GM19239 (cell line): ENCODE measurements around the gene USP17L27.
"Not testable (repeated sequence)": the region's sequence is repeated elsewhere in the genome, so short reads cannot be mapped to it uniquely, and the experiment has no call there.

Source experiments
- DNase-seq: peaks from one replicate; pipeline ENCODE4 v3.0.0; 2011; ENCODE audit warnings: low spot score; ENCODE audit not compliant: insufficient read length
- FAIRE-seq: peaks from 2 replicates; lab custom pipeline; 2011; peaks lifted over from hg19 to GRCh38; lab: Jason Lieb, UNC

The USP17L27 gene, protein sequence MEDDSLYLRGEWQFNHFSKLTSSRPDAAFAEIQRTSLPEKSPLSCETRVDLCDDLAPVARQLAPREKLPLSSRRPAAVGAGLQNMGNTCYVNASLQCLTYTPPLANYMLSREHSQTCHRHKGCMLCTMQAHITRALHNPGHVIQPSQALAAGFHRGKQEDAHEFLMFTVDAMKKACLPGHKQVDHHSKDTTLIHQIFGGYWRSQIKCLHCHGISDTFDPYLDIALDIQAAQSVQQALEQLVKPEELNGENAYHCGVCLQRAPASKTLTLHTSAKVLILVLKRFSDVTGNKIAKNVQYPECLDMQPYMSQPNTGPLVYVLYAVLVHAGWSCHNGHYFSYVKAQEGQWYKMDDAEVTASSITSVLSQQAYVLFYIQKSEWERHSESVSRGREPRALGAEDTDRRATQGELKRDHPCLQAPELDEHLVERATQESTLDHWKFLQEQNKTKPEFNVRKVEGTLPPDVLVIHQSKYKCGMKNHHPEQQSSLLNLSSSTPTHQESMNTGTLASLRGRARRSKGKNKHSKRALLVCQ

GRCh38 chr4:9343848-9344247, at the start of gene USP17L27:
USP17L27 (plus strand) TSS chr4:9344148; CDS start chr4:9344148, 0 bp downstream.
- DNase-seq, FAIRE-seq: not testable (repeated sequence)

- DNase-seq, FAIRE-seq: not testable (repeated sequence)
These were observed 19.8 kb upstream of the USP17L27 start for GRCh38 chr4:9324191-9324590.

DNA sequence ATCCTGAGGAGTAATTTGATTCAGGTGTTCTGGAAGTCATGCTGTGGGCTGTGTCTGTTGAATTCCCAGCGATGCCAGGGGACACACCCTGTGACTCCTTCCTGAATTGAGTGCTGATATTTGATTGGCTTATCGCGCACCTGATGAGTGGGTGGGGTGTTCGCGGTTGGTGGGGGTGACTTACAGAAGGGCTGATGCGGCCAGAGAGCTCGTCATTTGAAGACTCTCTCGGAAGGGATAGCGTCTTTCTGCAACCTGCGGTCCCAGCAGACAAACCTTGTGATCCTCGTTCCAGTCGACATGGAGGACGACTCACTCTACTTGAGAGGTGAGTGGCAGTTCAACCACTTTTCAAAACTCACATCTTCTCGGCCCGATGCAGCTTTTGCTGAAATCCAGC, 19.1 kb upstream of the USP17L27 start, which contains the start of gene USP17L24:
TSS of gene USP17L24 (plus strand) at position 301 of the 400 bp plus-strand sequence. CDS start at position 301, 0 bp downstream.
- not testable (repeated sequence) for FAIRE-seq, DNase-seq

DNA sequence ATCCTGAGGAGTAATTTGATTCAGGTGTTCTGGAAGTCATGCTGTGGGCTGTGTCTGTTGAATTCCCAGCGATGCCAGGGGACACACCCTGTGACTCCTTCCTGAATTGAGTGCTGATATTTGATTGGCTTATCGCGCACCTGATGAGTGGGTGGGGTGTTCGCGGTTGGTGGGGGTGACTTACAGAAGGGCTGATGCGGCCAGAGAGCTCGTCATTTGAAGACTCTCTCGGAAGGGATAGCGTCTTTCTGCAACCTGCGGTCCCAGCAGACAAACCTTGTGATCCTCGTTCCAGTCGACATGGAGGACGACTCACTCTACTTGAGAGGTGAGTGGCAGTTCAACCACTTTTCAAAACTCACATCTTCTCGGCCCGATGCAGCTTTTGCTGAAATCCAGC, 14.3 kb upstream of the USP17L27 start, which contains the start of gene USP17L25:
TSS of gene USP17L25 (plus strand) at position 301 of the 400 bp plus-strand sequence. CDS start at position 301, 0 bp downstream.
- not testable (repeated sequence) for FAIRE-seq, DNase-seq

GRCh38 chr4:9334358-9334757, 9.6 kb upstream of the USP17L27 start, which contains the start of gene USP17L26:
USP17L26 (plus strand) TSS chr4:9334658; CDS start chr4:9334658, 0 bp downstream.
- not testable (repeated sequence) for FAIRE-seq, DNase-seq

DNA sequence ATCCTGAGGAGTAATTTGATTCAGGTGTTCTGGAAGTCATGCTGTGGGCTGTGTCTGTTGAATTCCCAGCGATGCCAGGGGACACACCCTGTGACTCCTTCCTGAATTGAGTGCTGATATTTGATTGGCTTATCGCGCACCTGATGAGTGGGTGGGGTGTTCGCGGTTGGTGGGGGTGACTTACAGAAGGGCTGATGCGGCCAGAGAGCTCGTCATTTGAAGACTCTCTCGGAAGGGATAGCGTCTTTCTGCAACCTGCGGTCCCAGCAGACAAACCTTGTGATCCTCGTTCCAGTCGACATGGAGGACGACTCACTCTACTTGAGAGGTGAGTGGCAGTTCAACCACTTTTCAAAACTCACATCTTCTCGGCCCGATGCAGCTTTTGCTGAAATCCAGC, 4.8 kb upstream of the USP17L27 start, which contains the start of gene USP17L5:
TSS of gene USP17L5 (plus strand) at position 301 of the 400 bp plus-strand sequence. CDS start at position 301, 0 bp downstream.
- not testable (repeated sequence) for FAIRE-seq, DNase-seq

- not testable (repeated sequence) for FAIRE-seq, DNase-seq
These were observed 4.6 kb downstream of the USP17L27 start, which contains the start of gene USP17L28 for GRCh38 chr4:9348593-9348992. USP17L28 (plus strand) TSS chr4:9348893; CDS start chr4:9348893, 0 bp downstream.

DNA sequence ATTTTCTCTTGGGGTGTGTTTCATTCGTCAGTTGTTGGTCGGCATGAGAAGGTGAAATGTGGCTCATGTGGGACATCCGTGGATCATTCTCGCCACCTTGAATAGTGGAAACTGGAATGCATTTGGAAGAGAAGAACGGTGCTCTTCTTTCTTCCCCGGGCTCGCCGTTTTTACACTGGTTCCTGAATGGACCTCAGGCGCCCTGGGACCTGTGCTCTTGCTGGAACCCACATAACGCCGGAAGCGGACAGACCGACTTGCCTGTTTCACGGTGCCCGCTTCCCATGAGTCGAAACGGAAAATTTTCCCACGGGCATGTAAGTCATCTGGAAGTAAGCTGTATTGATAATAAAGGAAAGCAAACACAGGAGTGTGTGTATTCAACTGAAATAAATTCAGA, 6.9 kb downstream of the USP17L27 start:
- FAIRE-seq, DNase-seq: not testable (repeated sequence)

- FAIRE-seq, DNase-seq: not testable (repeated sequence)
These were observed 9.4 kb downstream of the USP17L27 start, which contains the start of gene USP17L29 for GRCh38 chr4:9353338-9353737. USP17L29 (plus strand) TSS chr4:9353638; CDS start chr4:9353638, 0 bp downstream.

- FAIRE-seq, DNase-seq: not testable (repeated sequence)
These were observed 18.9 kb downstream of the USP17L27 start, which contains the start of gene USP17L30 for GRCh38 chr4:9362829-9363228. USP17L30 (plus strand) TSS chr4:9363129; CDS start chr4:9363129, 0 bp downstream.

DNA sequence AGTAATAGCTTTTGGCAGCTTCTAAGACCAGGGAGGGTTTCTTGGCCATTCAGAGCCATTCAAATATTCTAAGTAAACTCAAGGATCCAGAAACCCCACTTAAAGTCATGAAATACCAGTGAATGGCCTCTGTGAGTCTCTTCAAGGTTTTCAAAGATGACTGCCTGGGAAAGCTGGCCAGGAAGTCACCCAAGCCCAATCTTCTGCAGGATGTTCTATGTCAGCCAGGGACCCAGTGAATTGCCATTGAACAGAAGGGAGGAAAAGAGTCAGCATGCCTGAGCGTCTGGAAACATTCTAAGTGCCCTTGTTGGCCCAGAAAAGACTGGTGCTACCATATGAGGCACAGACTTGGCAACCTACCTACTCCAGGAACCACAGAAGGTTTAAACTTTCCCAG, 35.9 kb downstream of the USP17L27 start:
- FAIRE-seq = not testable (repeated sequence)

GRCh38 chr4:9381012-9381534, 37.1 kb downstream of the USP17L27 start:
- FAIRE-seq = not testable (repeated sequence)
- peak; percentile 9 for DNase-seq

More for the DNA sequence above, 35.9 kb downstream of the USP17L27 start:
- not testable (repeated sequence) for DNase-seq

- FAIRE-seq = no peak
- DNase-seq = no peak
These were observed 40.2 kb downstream of the USP17L27 start for GRCh38 chr4:9384126-9384525.

DNA sequence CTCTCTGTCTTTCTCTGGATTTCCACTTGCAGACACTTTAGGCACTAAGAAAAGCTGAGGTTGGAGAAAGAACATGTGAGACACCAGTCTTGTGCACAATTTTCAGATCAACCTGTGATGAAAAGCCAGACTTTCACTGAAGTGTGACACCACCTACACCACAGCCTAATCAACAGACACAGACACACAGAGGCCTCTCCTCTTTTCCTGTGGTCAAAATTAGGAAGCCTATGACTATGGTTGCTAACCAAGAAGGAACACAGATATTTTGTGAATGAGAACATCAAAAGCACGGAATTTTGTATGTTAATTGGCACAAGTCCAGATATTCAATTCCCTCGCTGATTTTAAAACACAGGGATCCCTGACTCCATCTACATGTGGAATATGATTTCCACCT, 45.1 kb downstream of the USP17L27 start:
- not testable (repeated sequence) for DNase-seq
- peak; percentile 26 for FAIRE-seq
